H1 (cell line): Measurements from ENCODE around the gene KREMEN1. TPM values are rescaled to one million over a fixed set of nuclear protein-coding genes. Genes with fewer than 3 reads are reported as not detected.

Experiments used
- CTCF ChIA-PET: fragments of 300-600 bp; sonication (Branson Sonifier 250); formaldehyde crosslinking; loops from one replicate; lab custom pipeline; 2021; ENCODE audit not compliant: partially characterized antibody; lab: Charles Lee
- POLR2A ChIA-PET: fragments of 300-600 bp; sonication (Branson Sonifier 250); formaldehyde crosslinking; loops from one replicate; lab custom pipeline; 2021; ENCODE audit warnings: inconsistent platforms; ENCODE audit not compliant: partially characterized antibody; lab: Charles Lee
- DNase-seq, 2 experiments: peaks; one replicate each; pipeline versions ENCODE4 v3.0.0 to v3.0.0-alpha.2; 2010 to 2022; ENCODE audit warnings: low spot score in 2 of 2, low read depth in 1 of 2, mixed read lengths in 1 of 2
- FAIRE-seq: peaks from 2 replicates; lab custom pipeline; 2011; peaks lifted over from hg19 to GRCh38; lab: Jason Lieb, UNC
- H2AFZ ChIP-seq: 2 replicates; pipeline ENCODE4 v1.8.1; 2012; ENCODE audit warnings: low read length, inconsistent platforms
- H2AK5ac ChIP-seq: 2 replicates; pipeline ENCODE4 v1.6.1; 2013; ENCODE audit warnings: low read depth, low read length
- H2BK120ac ChIP-seq: replicated peaks from 2 replicates; pipeline ENCODE3; 2013; ENCODE audit warnings: low read depth, low read length, inconsistent platforms
- H2BK12ac ChIP-seq: 2 replicates; pipeline ENCODE4 v1.6.1; 2013; ENCODE audit warnings: low read depth, low read length
- H2BK15ac ChIP-seq: 2 replicates; pipeline ENCODE4 v1.6.1; 2013; ENCODE audit warnings: low read length
- H2BK20ac ChIP-seq: 2 replicates; pipeline ENCODE4 v1.6.1; 2013; ENCODE audit warnings: low read length
- H2BK5ac ChIP-seq: 2 replicates; pipeline ENCODE4 v1.6.1; 2013; ENCODE audit warnings: low read depth, low read length
- H3K14ac ChIP-seq: 2 replicates; pipeline ENCODE4 v1.6.1; 2013; ENCODE audit warnings: inconsistent platforms; ENCODE audit not compliant: insufficient read length
- H3K18ac ChIP-seq: 2 replicates; pipeline ENCODE4 v1.6.1; 2013; ENCODE audit warnings: low read length; ENCODE audit errors: extremely low read depth
- H3K23ac ChIP-seq: 2 replicates; pipeline ENCODE4 v1.6.1; 2013; ENCODE audit warnings: inconsistent platforms; ENCODE audit not compliant: insufficient read length
- H3K23me2 ChIP-seq: 2 replicates; pipeline ENCODE4 v1.6.1; 2013; ENCODE audit warnings: low read depth, low read length
- H3K27ac ChIP-seq: 2 replicates; pipeline ENCODE4 v1.6.1; 2011; ENCODE audit warnings: low read depth, low read length, inconsistent platforms
- H3K27me3 ChIP-seq, 4 experiments: replicated peaks in 1 of 4; 1 replicate in 1 of 4; 2 replicates in 3 of 4; pipeline versions ENCODE4 v1.6.1 to v1.8.1; 2011 to 2013; ENCODE audit warnings: low read length in 3 of 4, mild to moderate bottlenecking in 3 of 4, inconsistent platforms in 2 of 4, mixed read lengths in 2 of 4, moderate library complexity in 1 of 4; ENCODE audit not compliant: control insufficient read depth in 3 of 4, insufficient read depth in 3 of 4; ENCODE audit errors: extremely low read depth in 1 of 4
- H3K36me3 ChIP-seq, 4 experiments: 2 replicates each; pipeline versions ENCODE4 v1.6.1 to v1.8.1; 2011 to 2013; ENCODE audit warnings: mild to moderate bottlenecking in 4 of 4, low read length in 3 of 4, moderate library complexity in 2 of 4, control low read depth in 1 of 4, inconsistent platforms in 1 of 4; ENCODE audit not compliant: insufficient read depth in 4 of 4, control insufficient read depth in 2 of 4
- H3K4ac ChIP-seq: replicated peaks from 2 replicates; pipeline ENCODE3; 2013; ENCODE audit warnings: low read length, low read depth, mixed read lengths, inconsistent platforms; ENCODE audit not compliant: insufficient read length
- H3K4me1 ChIP-seq, 4 experiments: replicated peaks in 1 of 4; 1 replicate in 1 of 4; 2 replicates in 3 of 4; pipeline versions ENCODE4 v1.6.1 to v1.8.1; 2011 to 2013; ENCODE audit warnings: low read length in 3 of 4, inconsistent platforms in 2 of 4, mixed read lengths in 1 of 4; ENCODE audit not compliant: insufficient read depth in 4 of 4, control insufficient read depth in 3 of 4
- H3K4me2 ChIP-seq, 2 experiments: 2 replicates each; pipeline versions ENCODE4 v1.6.1 to v1.8.1; 2011 to 2013; ENCODE audit warnings: low read depth in 2 of 2, low read length in 2 of 2, control low read depth in 1 of 2, inconsistent platforms in 1 of 2, mild to moderate bottlenecking in 1 of 2; ENCODE audit not compliant: insufficient read depth in 1 of 2
- H3K4me3 ChIP-seq, 4 experiments: fragments of 200-600, 300-600 bp in 1 of 4; sonication (generic), shearing (Covaris generic), sonication (Bioruptor Twin) in 1 of 4; 2 replicates each; pipeline versions ENCODE4 v1.5.1 to v1.8.1; 2011 to 2016; ENCODE audit warnings: low read length in 4 of 4, low read depth in 3 of 4, control low read depth in 2 of 4, inconsistent platforms in 2 of 4, mild to moderate bottlenecking in 2 of 4, mixed read lengths in 1 of 4, moderate library complexity in 1 of 4; ENCODE audit not compliant: insufficient read depth in 2 of 4; ENCODE audit errors: extremely low read depth in 1 of 4
- H3K56ac ChIP-seq: replicated peaks from 2 replicates; pipeline ENCODE3; 2013; ENCODE audit warnings: low read depth, mild to moderate bottlenecking, mixed read lengths, low read length, inconsistent platforms; ENCODE audit not compliant: insufficient read length
- H3K79me1 ChIP-seq: 2 replicates; pipeline ENCODE4 v1.6.1; 2013; ENCODE audit warnings: low read depth, low read length, control low read depth
- H3K79me2 ChIP-seq, 2 experiments: 2 replicates each; pipeline versions ENCODE4 v1.6.1 to v1.8.1; 2012 to 2013; ENCODE audit warnings: low read length in 2 of 2, mild to moderate bottlenecking in 2 of 2, inconsistent platforms in 1 of 2; ENCODE audit not compliant: insufficient read depth in 2 of 2, control insufficient read depth in 1 of 2
- H3K9ac ChIP-seq, 4 experiments: replicated peaks in 1 of 4; 1 replicate in 1 of 4; 2 replicates in 3 of 4; pipeline versions ENCODE4 v1.6.1 to v1.8.1; 2011 to 2013; ENCODE audit warnings: low read depth in 3 of 4, low read length in 3 of 4, control low read depth in 2 of 4, mild to moderate bottlenecking in 2 of 4, moderate library complexity in 2 of 4, inconsistent platforms in 1 of 4; ENCODE audit errors: extremely low read depth in 1 of 4
- H3K9me3 ChIP-seq, 2 experiments: 2 replicates each; pipeline versions ENCODE4 v1.6.1 to v1.8.1; 2012 to 2013; ENCODE audit warnings: mild to moderate bottlenecking in 2 of 2, moderate library complexity in 2 of 2, control low read depth in 1 of 2, inconsistent platforms in 1 of 2, low read depth in 1 of 2, low read length in 1 of 2, mixed read lengths in 1 of 2; ENCODE audit not compliant: insufficient read depth in 2 of 2
- H4K20me1 ChIP-seq, 2 experiments: replicated peaks in 1 of 2; 2 replicates each; pipeline versions ENCODE3 to v1.8.1; 2011 to 2013; ENCODE audit warnings: inconsistent platforms in 2 of 2, low read length in 2 of 2, mild to moderate bottlenecking in 1 of 2; ENCODE audit not compliant: insufficient read depth in 2 of 2, control insufficient read depth in 1 of 2
- H4K5ac ChIP-seq: 2 replicates; pipeline ENCODE4 v1.6.1; 2013; ENCODE audit warnings: low read length, low read depth, mixed read lengths, inconsistent platforms; ENCODE audit not compliant: insufficient read length
- H4K8ac ChIP-seq: 2 replicates; pipeline ENCODE4 v1.8.0; 2013; ENCODE audit warnings: mild to moderate bottlenecking, moderate library complexity, low read length, inconsistent platforms; ENCODE audit not compliant: insufficient read depth; ENCODE audit errors: extremely low read depth
- H4K91ac ChIP-seq: replicated peaks from 2 replicates; pipeline ENCODE3; 2013; ENCODE audit warnings: low read length, mixed read lengths, inconsistent platforms; ENCODE audit not compliant: insufficient read length
- ATF2 ChIP-seq: IDR thresholded peaks from 2 replicates; pipeline ENCODE4 v1.6.1; 2012; ENCODE audit warnings: low read length, inconsistent platforms
- BCL11A ChIP-seq, 2 experiments: IDR thresholded peaks; one replicate each; pipeline ENCODE4 v1.6.1; 2011; ENCODE audit warnings: low read depth in 2 of 2, low read length in 2 of 2, mild to moderate bottlenecking in 2 of 2
- CBX5 ChIP-seq: fragments of 300-800, 300-1000 bp; sonication (generic); IDR thresholded peaks from 2 replicates; pipeline ENCODE4 v1.7.1; 2016; ENCODE audit warnings: antibody characterized with exemption, low read length, low read depth
- CREB1 ChIP-seq: IDR thresholded peaks from 2 replicates; pipeline ENCODE4 v1.6.1; 2012; ENCODE audit warnings: inconsistent platforms
- HDAC2 ChIP-seq, 2 experiments: fragments of 300-600 bp in 1 of 2; sonication (generic) in 1 of 2; IDR thresholded peaks; 2 replicates each; pipeline ENCODE4 v1.6.1; 2011 to 2012; ENCODE audit warnings: low read depth in 2 of 2, low read length in 2 of 2, mild to moderate bottlenecking in 2 of 2, moderate library complexity in 2 of 2, borderline replicate concordance in 1 of 2, inconsistent platforms in 1 of 2
- KDM1A ChIP-seq: fragments of 200-600, 300-600 bp; sonication (generic); IDR thresholded peaks from 2 replicates; pipeline ENCODE4 v1.7.1; 2016; ENCODE audit warnings: mild to moderate bottlenecking, low read length, borderline replicate concordance
- RXRA ChIP-seq: IDR thresholded peaks from 2 replicates; pipeline ENCODE4 v1.6.1; 2011; ENCODE audit warnings: low read depth, mild to moderate bottlenecking, low read length, moderate library complexity; ENCODE audit not compliant: insufficient read depth
- ZNF274 ChIP-seq: IDR thresholded peaks from 2 replicates; pipeline ENCODE4 v1.7.0; 2012; ENCODE audit warnings: low read length, borderline replicate concordance; ENCODE audit errors: extremely low read depth
- WGBS, 2 experiments: shearing (Covaris generic) in 1 of 2; methylation state at CpG; one replicate each; pipeline versions ENCODE4 v1.1.6 to v1.1.7; 2013 to 2015; ENCODE audit warnings: low lambda C conversion rate in 2 of 2, mixed read lengths in 2 of 2, inconsistent platforms in 1 of 2, low coverage in 1 of 2, missing lambda C conversion rate in 1 of 2; ENCODE audit not compliant: insufficient replicate concordance in 2 of 2, insufficient coverage in 1 of 2, insufficient read length in 1 of 2; ENCODE audit errors: extremely low coverage in 1 of 2, missing lambda C conversion rate in 1 of 2; 5-methylcytosine and 5-hydroxymethylcytosine counted together
- polyA plus RNA-seq, 7 experiments: library from polyadenylated mRNA; depleted of rRNA in 3 of 7; stranded (reverse) in 5 of 7; unstranded in 2 of 7; fragments of >200 nt in 5 of 7; fragments of 200-250 nt in 2 of 7; gene quantifications; 1 replicate in 5 of 7; 2 replicates in 1 of 7; 4 replicates in 1 of 7; pipeline versions ENCODE4 v1.2.1 to v1.2.3, GENCODE V29; 2011 to 2013; ENCODE audit warnings: missing spikeins in 2 of 7, mixed read lengths in 2 of 7
- total RNA-seq: library from RNA; stranded (reverse); fragmentation: NEBNext Ultra II Directional; extraction: Animal tissue kit (Norgen Biotek cat#: 25700); gene quantifications from 2 replicates; pipeline ENCODE4 v1.2.1, GENCODE V29; 2021

KREMEN1 gene
- total and polyA plus RNA-seq, 2 of the 8 experiments (the other 6 are each of a cell fraction or from before 2014, with no cell fraction given), result 2.1 to 3.2 TPM

- Histone ChIP-seq H2BK120ac (no peak overlapping the region), H3K56ac (no peak overlapping the region), H3K4me2 (no peak overlapping the region), H3K27me3 (no peaks in the 10 kb centered on the region), H2AK5ac (no peak overlapping the region), H2BK12ac (no peak overlapping the region), H3K36me3 (no peaks in the 10 kb centered on the region), H3K9me3 (no peaks in the 10 kb centered on the region), H4K8ac (no peak overlapping the region), H4K20me1 (no peaks in the 10 kb centered on the region), H2AFZ (no peak overlapping the region), H3K23ac (no peak overlapping the region), H3K18ac (no peak overlapping the region), H3K4ac (no peak overlapping the region), H4K5ac (no peak overlapping the region), H3K9ac (no peak overlapping the region), H3K14ac (no peak overlapping the region), H3K79me1 (no peaks in the 10 kb centered on the region), H3K79me2 (no peaks in the 10 kb centered on the region), H3K4me3 (no peak overlapping the region), H2BK20ac (no peak overlapping the region), H3K23me2 (no peaks in the 10 kb centered on the region), H4K91ac (no peak overlapping the region), H2BK5ac (no peak overlapping the region), H2BK15ac (no peak overlapping the region; the same call in 1 of the 2 replicates), H3K4me1 (peaks cover 0 to 2% (median 0%) of the 10 kb centered on the region in 4 experiments; a peak in 1 of 7 replicates), H3K27ac (no peak overlapping the region)
- TF ChIP-seq BCL11A (IDR thresholded peaks at IDR 0.05; ENCODE audit: low read depth in 2 of 2, low read length in 2 of 2) (no peak), CBX5 (no peak), RXRA (no peak), KDM1A (no peak), ATF2 (no peak), ZNF274 (no peak), CREB1 (no peak), HDAC2 (IDR thresholded peaks at IDR 0.05; ENCODE audit: borderline replicate concordance in 1 of 2, low read depth in 2 of 2, low read length in 2 of 2) (no peak)
- CTCF ChIA-PET, result interaction anchor here (1.1 to 2.1 kb wide), 7 partner anchors 16 to 154 kb away, joined by 3 to 7 read pairs (median 4); no protein-coding TSS in a partner anchor
- POLR2A ChIA-PET, result no interaction called here
- 87% methylated on average over 7 of the region's 7 CpGs; no CpG with 5 or more reads in 1 of the 2 experiments for WGBS, 2 experiments
- FAIRE-seq, result no peak
- no peak for DNase-seq
Measured at GRCh38 chr22:29112681-29113080, 39.8 kb downstream of the KREMEN1 start.
